C4-2B (cell line): ENCODE results near the gene FBXO3.

ENCODE experiments used
- ZFX ChIP-seq: fragments of 450-650 bp; IDR thresholded peaks from 2 replicates; pipeline ENCODE4 v1.6.1; 2017
- TF ChIP-seq, protein P1 (sequence below): fragments of 450-650 bp; conservative IDR thresholded peaks from 2 replicates; pipeline ENCODE4 v1.5.1; 2017; ENCODE audit warnings: mild to moderate bottlenecking

DNA sequence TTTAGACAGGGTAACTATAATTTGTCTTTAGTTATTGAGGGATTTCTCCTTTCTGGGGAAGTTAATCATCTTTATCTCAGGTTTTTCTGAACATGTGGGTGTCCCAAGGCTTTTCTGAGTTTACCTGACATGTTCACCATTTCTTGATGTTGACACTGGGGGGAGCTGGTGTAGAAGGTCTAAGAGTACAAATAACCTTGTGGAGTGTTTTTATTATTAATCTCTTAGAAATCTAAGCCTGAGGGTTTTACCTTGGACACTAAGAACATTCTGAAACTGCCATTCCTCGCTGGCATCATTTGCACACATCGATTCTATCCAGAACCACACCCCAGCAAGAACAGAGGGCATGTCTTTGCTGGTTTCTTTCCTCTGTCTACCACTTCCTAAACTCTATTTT is 58.1 kb downstream of the FBXO3 start:
- TF ChIP-seq, protein P1, sequence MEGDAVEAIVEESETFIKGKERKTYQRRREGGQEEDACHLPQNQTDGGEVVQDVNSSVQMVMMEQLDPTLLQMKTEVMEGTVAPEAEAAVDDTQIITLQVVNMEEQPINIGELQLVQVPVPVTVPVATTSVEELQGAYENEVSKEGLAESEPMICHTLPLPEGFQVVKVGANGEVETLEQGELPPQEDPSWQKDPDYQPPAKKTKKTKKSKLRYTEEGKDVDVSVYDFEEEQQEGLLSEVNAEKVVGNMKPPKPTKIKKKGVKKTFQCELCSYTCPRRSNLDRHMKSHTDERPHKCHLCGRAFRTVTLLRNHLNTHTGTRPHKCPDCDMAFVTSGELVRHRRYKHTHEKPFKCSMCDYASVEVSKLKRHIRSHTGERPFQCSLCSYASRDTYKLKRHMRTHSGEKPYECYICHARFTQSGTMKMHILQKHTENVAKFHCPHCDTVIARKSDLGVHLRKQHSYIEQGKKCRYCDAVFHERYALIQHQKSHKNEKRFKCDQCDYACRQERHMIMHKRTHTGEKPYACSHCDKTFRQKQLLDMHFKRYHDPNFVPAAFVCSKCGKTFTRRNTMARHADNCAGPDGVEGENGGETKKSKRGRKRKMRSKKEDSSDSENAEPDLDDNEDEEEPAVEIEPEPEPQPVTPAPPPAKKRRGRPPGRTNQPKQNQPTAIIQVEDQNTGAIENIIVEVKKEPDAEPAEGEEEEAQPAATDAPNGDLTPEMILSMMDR = peak; percentile 34
- TF ChIP-seq ZFX = no peak
